Measurements from ENCODE around the gene TRNAU1AP. TPM values are rescaled to one million over a fixed set of nuclear protein-coding genes. Genes with fewer than 3 reads are reported as not detected.

The TRNAU1AP gene
- total RNA-seq, 1 donor from 2014 or later: 36.1 TPM

DNA sequence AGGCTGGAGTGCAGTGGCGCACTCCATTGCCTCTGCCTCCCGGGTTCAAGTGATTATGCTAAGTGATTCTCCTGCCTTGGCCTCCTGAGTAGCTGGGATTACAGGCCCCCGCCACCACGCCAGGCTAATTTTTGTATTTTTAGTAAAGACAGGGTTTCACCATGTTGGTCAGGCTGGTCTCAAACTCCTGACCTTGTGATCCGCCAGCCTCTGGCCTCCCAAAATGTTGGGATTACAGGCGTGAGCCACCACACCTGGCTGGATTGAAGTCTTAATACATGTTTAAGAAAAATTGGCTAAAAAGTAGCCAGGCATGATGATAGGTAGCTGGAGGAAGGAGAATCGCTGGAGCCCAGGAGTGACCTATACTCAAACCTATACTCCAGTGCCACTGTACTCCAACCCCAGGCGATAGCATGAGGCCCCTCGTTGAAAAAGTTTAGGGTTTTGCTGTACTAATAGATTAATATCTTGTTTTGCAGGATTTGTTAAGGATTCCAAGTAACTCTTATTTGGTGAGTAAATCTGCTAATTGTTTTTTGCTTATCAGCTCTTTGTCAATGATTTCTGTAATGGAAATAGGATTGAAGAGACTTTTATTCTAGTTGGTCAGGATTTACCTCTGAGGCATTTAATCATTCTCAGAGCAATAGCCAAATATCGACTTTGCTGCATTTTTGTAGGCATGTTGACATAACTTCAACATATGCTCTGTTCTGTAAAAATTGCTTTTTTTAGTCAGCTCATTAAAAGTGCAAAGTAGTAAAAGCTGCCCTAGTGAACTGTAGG is 45.0 kb upstream of the TRNAU1AP start:
- Mint-ChIP-seq H3K36me3 (ENCODE audit: low read depth) (peaks cover 59% of the 10 kb centered on the region), H3K27me3 (ENCODE audit: low read depth) (peaks cover 45% of the 10 kb centered on the region), H3K9me3 (peaks cover 2% of the 10 kb centered on the region), H3K27ac (ENCODE audit: unreplicated experiment) (peak overlapping the region; percentile 97), H3K4me3 (peak overlapping the region; percentile 98), H3K4me1 (peaks cover 61% of the 10 kb centered on the region)
- DNase-seq (ENCODE audit: low read depth, low spot score): no peak
- TF ChIP-seq, protein P1, sequence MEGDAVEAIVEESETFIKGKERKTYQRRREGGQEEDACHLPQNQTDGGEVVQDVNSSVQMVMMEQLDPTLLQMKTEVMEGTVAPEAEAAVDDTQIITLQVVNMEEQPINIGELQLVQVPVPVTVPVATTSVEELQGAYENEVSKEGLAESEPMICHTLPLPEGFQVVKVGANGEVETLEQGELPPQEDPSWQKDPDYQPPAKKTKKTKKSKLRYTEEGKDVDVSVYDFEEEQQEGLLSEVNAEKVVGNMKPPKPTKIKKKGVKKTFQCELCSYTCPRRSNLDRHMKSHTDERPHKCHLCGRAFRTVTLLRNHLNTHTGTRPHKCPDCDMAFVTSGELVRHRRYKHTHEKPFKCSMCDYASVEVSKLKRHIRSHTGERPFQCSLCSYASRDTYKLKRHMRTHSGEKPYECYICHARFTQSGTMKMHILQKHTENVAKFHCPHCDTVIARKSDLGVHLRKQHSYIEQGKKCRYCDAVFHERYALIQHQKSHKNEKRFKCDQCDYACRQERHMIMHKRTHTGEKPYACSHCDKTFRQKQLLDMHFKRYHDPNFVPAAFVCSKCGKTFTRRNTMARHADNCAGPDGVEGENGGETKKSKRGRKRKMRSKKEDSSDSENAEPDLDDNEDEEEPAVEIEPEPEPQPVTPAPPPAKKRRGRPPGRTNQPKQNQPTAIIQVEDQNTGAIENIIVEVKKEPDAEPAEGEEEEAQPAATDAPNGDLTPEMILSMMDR (conservative IDR thresholded peaks at IDR 0.05): no peak

DNA sequence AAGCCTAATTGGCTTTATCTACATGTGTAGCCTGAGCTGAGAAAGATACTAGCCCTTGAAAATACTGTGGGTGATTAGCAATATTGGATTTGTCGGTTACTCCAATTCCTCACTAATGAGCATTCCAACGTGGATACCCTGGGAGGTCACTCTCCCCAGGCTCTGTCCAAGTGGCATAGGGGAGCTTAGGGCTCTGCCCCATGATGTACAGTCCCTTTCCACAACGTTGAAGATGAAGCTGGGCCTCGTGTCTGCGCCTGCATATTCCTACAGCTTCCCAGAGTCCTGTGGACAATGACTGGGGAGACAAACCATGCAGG is 44.5 kb upstream of the TRNAU1AP start:
- Mint-ChIP-seq H3K36me3 (ENCODE audit: low read depth) (peaks cover 59% of the 10 kb centered on the region), H3K27ac (ENCODE audit: unreplicated experiment) (peak overlapping the region; percentile 97), H3K4me1 (peaks cover 61% of the 10 kb centered on the region)

GRCh38 chr1:28509705-28510272 is 43.1 kb upstream of the TRNAU1AP start:
- peaks cover 61% of the 10 kb centered on the region for H3K36me3 Mint-ChIP-seq (ENCODE audit: low read depth)
- peaks cover 55% of the 10 kb centered on the region for H3K27me3 Mint-ChIP-seq (ENCODE audit: low read depth)
- H3K27ac Mint-ChIP-seq (ENCODE audit: unreplicated experiment): peak overlapping the region; percentile 83
- peaks cover 61% of the 10 kb centered on the region for H3K4me1 Mint-ChIP-seq
- TF ChIP-seq, protein P1 (conservative IDR thresholded peaks at IDR 0.05): no peak
- H3K9me3 Mint-ChIP-seq: peaks cover 2% of the 10 kb centered on the region
- H3K4me3 Mint-ChIP-seq: peak overlapping the region; percentile 98
- no peak for DNase-seq (ENCODE audit: low read depth, low spot score)

More for the DNA sequence above, 44.5 kb upstream of the TRNAU1AP start:
- H3K4me3 Mint-ChIP-seq: peak overlapping the region; percentile 98
- H3K9me3 Mint-ChIP-seq: peaks cover 2% of the 10 kb centered on the region
- H3K27me3 Mint-ChIP-seq (ENCODE audit: low read depth): peaks cover 45% of the 10 kb centered on the region
- DNase-seq (ENCODE audit: low read depth, low spot score): no peak
- TF ChIP-seq, protein P1 (conservative IDR thresholded peaks at IDR 0.05): no peak

GRCh38 chr1:28510273-28510969 is 42.5 kb upstream of the TRNAU1AP start:
- H3K4me1 Mint-ChIP-seq: peaks cover 58% of the 10 kb centered on the region

DNA sequence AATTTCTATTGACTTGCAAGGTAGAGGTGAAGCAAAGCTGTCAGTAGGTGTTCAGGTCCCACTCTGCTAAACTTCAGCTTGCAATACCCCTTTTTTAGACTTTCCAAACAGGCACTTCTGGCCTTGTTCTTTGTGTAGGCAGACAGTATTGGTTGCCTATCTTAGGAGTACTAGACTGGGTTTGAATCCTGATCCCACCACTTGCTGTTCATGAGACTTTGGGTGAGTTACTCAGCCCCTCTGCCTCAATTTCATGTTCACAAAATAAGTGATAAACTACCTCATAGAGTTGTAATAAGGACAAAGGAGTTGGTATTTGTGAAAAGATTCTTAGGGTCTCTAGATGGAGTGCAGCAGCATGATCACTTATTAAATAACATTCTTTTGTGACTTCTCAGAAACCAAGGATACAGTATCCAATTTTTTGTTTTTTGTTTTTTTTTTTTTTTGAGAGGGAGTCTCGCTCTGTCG is 41.9 kb upstream of the TRNAU1AP start:
- TF ChIP-seq, protein P1 (conservative IDR thresholded peaks at IDR 0.05): no peak
- peaks cover 52% of the 10 kb centered on the region for H3K27me3 Mint-ChIP-seq (ENCODE audit: low read depth)
- H3K27ac Mint-ChIP-seq (ENCODE audit: unreplicated experiment): peak overlapping the region; percentile 83
- H3K36me3 Mint-ChIP-seq (ENCODE audit: low read depth): peaks cover 58% of the 10 kb centered on the region
- no peak for DNase-seq (ENCODE audit: low read depth, low spot score)
- H3K4me1 Mint-ChIP-seq: peaks cover 52% of the 10 kb centered on the region
- H3K4me3 Mint-ChIP-seq: peak overlapping the region; percentile 98
- peaks cover 2% of the 10 kb centered on the region for H3K9me3 Mint-ChIP-seq

More at GRCh38 chr1:28510273-28510969, 42.5 kb upstream of the TRNAU1AP start:
- no peak for DNase-seq (ENCODE audit: low read depth, low spot score)
- peak overlapping the region; percentile 98 for H3K4me3 Mint-ChIP-seq
- peaks cover 2% of the 10 kb centered on the region for H3K9me3 Mint-ChIP-seq
- peaks cover 57% of the 10 kb centered on the region for H3K27me3 Mint-ChIP-seq (ENCODE audit: low read depth)
- TF ChIP-seq, protein P1 (conservative IDR thresholded peaks at IDR 0.05): no peak
- H3K27ac Mint-ChIP-seq (ENCODE audit: unreplicated experiment): peak overlapping the region; percentile 83
- peaks cover 62% of the 10 kb centered on the region for H3K36me3 Mint-ChIP-seq (ENCODE audit: low read depth)
